Cardiac fibroblast (primary cell): ENCODE results near the gene ARHGAP26.

ENCODE experiments used
- DNase-seq, 2 donors: peaks; one replicate each; pipeline versions ENCODE4 v3.0.0 to v3.0.0-alpha.2; 2010; ENCODE audit warnings: low read depth in 2 of 2
- H3K4me3 ChIP-seq, 2 donors: replicated peaks in 1 of 2; 1 replicate in 1 of 2; 2 replicates in 1 of 2; pipeline ENCODE4 v1.5.1; 2011; ENCODE audit warnings: low read depth in 2 of 2, low read length in 2 of 2, mild to moderate bottlenecking in 2 of 2, moderate library complexity in 1 of 2
- TF ChIP-seq, protein P1 (sequence below): IDR thresholded peaks from one replicate; pipeline ENCODE4 v1.5.1; 2011; ENCODE audit warnings: low read depth, mild to moderate bottlenecking, low read length, inconsistent platforms

Gene ARHGAP26

DNA sequence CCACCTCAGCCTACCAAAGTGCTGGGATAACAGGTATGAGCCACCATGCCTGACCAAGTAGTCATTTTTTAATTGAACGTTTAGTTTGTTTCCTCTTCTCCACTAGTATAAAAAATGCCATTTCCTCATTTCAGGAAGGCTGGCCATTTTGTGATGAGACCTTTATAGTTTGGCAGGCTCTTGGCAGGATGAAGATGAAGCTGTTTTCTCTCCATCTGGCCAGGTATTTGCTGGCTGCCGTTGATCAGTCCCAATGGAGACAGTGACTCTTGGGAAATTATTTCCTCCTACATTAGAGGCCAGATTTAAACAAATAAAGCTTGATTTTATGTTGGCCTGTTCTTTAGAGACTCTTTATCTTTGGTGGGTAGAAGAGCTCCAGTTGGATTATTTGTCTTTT lies 199.0 kb downstream of the ARHGAP26 start:
- no peak overlapping the region for H3K4me3 ChIP-seq
- TF ChIP-seq, protein P1, sequence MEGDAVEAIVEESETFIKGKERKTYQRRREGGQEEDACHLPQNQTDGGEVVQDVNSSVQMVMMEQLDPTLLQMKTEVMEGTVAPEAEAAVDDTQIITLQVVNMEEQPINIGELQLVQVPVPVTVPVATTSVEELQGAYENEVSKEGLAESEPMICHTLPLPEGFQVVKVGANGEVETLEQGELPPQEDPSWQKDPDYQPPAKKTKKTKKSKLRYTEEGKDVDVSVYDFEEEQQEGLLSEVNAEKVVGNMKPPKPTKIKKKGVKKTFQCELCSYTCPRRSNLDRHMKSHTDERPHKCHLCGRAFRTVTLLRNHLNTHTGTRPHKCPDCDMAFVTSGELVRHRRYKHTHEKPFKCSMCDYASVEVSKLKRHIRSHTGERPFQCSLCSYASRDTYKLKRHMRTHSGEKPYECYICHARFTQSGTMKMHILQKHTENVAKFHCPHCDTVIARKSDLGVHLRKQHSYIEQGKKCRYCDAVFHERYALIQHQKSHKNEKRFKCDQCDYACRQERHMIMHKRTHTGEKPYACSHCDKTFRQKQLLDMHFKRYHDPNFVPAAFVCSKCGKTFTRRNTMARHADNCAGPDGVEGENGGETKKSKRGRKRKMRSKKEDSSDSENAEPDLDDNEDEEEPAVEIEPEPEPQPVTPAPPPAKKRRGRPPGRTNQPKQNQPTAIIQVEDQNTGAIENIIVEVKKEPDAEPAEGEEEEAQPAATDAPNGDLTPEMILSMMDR = no peak
- no peak for DNase-seq

DNA sequence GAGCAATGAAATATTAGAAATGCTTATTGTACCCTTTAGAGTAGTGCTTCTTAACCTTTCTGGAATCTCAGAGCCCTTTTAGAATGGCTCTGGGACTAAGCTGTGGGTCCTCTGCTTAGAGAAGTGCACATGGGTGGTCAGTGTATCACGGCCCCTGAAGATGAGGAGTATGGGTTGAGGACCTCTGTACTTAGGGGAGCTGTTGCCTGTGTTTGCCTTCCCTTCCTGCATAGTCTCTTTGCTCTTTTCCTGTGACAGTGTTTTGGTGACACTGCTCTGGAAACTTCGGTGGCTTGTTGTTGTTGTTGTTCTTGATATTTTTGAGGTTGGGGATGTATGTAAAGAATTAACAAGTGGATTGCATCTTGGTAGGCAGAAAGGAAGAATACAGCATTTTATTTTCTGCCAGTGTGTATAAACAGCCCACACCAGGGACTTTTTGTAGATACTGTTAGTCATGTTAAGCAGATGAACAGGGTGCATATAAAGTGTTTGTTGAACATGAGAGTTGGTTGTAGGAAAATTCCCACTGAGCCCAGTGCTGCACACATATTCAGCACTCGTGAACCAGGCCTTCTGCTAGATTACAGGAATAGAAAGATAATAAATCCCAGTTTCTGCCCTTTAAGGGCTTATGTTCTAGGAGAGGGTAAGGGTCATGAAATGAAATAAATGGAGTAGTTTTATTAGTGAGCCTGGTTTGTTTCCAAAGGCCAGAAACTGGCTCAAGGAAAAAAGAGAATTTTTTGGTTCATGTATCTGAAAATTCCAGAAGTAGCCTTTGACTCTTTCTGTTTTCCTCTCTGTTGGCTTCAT lies 199.7 kb downstream of the ARHGAP26 start:
- TF ChIP-seq, protein P1 = no peak
- no peak for DNase-seq
- H3K4me3 ChIP-seq = no peak overlapping the region

DNA sequence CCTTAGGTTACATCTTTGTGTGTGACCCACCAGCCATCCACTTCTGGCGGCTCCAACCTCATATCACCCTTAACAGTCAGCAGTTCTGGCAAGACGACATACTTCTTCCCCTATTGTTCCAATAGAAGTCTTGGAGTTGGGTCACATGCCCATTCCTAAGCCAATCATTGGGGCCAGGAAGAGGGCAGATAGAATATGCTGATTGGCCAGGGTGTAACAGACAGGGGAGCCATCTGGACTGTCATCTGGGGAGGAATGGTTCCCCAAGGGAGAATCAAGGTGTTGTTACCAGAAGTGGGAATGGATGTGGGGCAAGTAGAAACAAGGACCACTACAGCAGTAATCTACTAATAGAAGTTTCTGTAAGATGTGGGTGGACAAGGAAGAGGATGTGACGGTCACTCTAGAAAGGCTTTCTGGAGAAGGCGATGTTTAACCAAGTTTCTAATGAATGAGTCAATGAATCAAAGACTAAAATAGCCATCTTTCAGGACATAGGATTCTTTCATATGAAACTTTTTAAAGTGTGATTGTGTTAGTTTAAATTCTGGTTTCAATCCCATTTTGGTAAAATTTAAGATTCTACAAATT lies 200.4 kb downstream of the ARHGAP26 start:
- no peak for DNase-seq
- TF ChIP-seq, protein P1 = no peak
- no peak overlapping the region for H3K4me3 ChIP-seq

DNA sequence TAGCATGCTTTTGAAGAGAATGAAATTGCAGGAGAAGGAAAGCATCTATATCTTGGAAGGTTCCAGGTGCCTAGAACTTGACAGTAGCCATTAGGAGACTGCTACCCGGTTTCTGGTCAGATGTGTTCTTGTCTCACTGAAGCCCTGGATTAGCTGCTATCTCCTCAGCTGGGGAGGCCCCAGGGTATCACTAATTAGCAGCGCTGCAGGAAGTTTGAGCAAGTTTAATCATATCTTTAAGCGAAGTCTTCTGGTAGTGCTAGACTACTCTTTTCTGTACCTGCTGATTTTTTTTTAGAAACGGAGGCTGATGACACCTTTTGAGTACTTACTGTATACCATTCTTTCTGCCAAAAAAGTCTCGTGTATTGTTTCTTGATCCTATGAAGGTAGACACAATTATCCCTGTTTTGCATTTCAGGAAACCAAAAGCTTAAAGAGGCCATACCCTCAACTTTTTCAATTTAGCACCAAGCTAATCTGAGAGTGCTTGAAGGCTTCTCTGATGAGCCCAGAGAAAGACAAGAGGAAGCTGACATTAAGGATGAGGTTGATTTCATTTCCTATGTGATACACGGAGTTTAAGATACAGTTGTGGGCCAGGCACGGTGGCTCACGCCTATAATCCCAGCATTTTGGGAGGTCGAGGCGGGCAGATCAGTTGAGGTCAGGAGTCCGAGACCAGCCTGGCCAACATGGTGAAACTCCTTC lies 201.3 kb downstream of the ARHGAP26 start:
- DNase-seq = no peak
- TF ChIP-seq, protein P1 = no peak
- H3K4me3 ChIP-seq = no peak overlapping the region

DNA sequence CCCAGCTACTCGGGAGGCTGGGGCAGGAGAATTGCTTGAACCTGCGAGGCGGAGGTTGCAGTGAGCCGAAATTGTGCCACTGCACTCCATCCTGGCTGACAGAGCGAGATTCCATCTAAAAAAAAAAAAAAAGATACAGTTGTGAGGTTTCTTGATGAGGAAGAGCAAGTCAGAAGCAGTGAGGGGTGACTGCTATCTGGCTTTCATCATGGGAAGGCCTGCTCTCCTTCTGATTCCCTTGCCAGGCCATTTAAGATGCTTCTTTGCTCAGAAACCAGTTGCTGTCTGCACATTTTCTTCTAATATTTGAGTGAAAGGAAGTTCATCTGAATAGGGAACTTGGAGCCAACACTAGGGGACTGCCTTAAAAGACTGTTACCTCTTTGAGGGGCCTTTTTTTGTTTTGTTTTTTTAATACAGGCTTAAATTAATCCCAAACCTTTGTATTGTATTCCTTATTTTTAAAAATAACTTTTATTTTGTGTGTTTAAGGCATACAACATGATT lies 201.9 kb downstream of the ARHGAP26 start:
- TF ChIP-seq, protein P1 = no peak

DNA sequence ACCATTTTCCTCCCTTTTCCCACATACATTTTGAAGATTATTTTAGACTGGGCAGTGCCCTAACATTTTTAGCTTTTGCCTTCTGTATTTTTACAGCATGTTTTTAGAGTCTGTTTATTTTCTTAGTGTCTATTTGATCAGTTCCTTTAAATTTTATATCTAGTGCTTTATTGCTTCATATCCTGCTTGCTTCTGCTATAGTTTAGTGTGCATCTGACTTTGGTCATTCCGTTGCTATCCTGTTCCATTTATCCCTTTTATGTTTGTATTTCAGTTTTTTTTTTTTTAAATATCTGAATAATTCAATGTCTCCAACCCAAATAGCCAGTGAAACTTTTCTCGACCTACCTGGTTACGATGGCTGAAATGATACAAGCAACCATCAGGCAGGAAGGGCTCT lies 203.8 kb downstream of the ARHGAP26 start:
- no peak for DNase-seq
- H3K4me3 ChIP-seq = no peak overlapping the region
- TF ChIP-seq, protein P1 = no peak

More for the DNA sequence above, 201.9 kb downstream of the ARHGAP26 start:
- DNase-seq = no peak
- no peak overlapping the region for H3K4me3 ChIP-seq
